Fibroblast of upper back skin (primary cell): Measurements from ENCODE around the gene ERGIC3.

ENCODE experiments used
- DNase-seq: peaks from one replicate; pipeline ENCODE4 v3.0.0-alpha.2; 2013

The ERGIC3 gene

GRCh38 chr20:35563834-35564233 lies 22.0 kb downstream of the ERGIC3 start:
- no peak for DNase-seq

DNA sequence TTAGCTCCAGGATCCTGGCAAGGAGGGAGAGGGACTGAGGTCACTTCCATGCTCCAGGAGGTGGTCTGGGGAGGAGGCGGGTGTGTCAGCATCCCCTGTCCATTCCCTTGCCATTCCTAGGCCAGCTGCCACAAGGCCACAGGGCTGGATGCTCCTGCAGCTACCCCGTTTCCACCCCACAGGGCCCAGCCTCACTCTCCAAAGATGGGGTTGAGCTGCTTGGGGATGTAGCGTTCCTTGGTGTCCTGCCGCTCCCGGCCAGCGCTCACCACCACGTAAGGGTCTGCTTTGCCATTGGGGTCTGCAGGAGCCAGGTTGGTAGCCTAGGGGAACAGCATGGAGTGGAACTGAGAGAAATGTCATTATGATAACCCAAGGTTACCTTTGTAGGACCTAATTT lies 23.0 kb downstream of the ERGIC3 start:
- no peak for DNase-seq

DNA sequence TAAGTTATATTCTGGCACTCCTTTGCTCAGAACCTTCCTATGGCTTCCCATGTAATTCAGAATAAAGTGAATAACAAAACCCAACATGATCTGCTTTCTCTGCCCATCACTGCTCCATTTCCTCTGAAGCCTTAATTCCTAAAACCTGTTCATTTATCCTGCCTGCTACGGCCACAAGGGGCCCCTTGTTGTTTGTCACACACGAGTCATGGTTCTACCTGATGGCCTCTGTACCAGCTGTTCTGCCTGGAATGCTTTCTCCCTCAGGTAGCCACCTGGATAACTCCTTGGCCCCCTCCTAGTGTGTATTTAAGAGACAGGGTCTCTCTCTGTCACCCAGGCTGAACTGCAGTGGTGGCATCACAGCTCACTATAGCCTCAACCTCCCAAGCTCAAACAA lies 26.8 kb downstream of the ERGIC3 start:
- DNase-seq: no peak

- no peak for DNase-seq
Observed at GRCh38 chr20:35571555-35571954, 29.7 kb downstream of the ERGIC3 start.

GRCh38 chr20:35572838-35573237 lies 31.0 kb downstream of the ERGIC3 start:
- no peak for DNase-seq

- DNase-seq: no peak
Observed at GRCh38 chr20:35575958-35576357, 34.1 kb downstream of the ERGIC3 start.

DNA sequence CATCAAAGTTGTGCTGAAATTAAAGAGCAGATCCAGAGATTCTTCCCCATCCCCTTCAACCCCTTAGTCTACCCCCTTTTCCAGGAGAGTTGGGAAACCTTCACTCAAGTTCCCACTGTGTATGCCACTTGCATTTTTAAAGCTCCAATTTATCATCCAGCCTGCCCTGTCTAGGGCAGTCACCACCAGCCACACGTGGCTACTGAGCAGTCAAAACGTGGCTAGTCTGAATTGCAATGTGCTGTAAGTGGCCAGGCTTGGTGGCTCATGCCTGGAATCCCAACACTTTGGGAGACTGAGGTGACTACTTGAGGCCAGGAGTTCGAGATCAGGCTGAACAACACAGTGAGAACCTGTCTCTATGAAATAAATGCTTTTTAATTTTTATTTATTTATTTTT lies 34.9 kb downstream of the ERGIC3 start:
- no peak for DNase-seq

DNA sequence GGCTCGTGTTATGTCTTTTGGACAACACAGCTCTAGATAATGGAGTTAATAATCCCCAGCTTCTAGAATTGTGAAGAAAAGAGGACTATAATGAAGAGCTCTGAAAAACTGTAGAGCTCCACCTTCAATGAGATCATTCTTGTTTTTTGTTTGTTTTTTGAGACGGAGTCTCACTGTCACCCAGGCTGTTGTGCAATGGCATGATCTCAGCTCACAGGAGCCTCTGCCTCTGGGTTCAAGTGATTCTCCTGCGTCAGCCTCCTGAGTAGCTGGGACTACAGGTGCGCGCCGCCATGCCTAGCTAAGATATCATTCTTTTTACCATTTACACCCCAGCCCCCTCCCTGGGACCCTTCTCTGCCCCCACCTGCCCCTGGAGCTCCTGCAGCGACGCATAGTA lies 36.6 kb downstream of the ERGIC3 start:
- DNase-seq: no peak

- no peak for DNase-seq
Observed at GRCh38 chr20:35579196-35579595, 37.3 kb downstream of the ERGIC3 start.

DNA sequence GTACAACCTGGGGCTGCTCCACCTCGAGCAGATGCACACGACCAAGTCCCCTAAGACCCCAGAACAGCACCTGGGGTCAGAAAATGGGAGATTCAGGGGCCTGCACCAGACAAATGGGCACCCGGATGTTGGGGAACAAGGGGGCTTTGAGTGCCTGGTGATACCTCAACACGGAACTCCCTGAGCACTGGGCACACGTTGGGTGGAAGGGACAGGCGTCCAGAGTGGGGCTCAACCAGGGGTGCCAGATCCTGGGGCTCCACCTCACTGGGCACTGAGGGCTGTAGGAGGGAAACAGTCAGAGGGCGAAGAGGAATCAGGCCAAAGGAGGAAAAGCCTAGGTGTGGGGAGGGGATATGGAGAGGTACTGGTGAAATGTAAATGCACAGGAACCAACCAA lies 40.3 kb downstream of the ERGIC3 start:
- DNase-seq: no peak

- no peak for DNase-seq
Observed at GRCh38 chr20:35582741-35583404, 41.0 kb downstream of the ERGIC3 start.

GRCh38 chr20:35583636-35584560 lies 42.0 kb downstream of the ERGIC3 start:
- no peak for DNase-seq

DNA sequence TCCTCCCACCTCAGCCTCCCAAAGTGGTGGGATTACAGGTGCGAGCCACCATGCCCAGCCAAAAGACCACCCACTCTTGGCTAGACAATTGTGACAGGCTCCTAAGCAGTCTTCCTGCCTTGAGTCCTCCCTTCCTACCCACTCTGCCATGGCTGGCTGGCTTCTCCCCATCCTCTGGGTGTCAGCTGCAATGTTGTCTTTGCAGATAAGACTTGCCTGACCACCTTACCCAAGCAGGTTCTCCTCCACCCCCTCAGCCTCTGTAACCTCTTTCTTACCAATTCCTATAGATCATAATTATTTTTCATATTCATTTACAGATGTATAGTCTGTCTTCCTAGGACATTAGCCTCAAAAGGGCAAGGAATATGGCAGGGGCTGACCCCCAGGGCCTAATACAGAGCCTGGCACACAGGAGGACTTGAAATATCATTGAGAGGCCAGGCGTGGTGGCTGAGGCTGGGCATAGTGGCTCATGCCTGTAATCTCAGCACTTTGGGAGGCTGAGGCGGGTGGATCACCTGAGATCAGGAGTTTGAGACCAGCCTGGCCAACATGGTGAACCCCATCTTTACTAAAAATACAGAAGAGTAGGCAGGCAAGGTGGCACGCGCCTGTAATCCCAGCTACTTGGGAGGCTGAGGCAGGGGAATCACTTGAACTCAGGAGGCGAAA lies 45.0 kb downstream of the ERGIC3 start:
- DNase-seq: no peak

GRCh38 chr20:35587436-35587835 lies 45.6 kb downstream of the ERGIC3 start:
- DNase-seq: no peak

GRCh38 chr20:35588397-35588796 lies 46.5 kb downstream of the ERGIC3 start:
- no peak for DNase-seq

DNA sequence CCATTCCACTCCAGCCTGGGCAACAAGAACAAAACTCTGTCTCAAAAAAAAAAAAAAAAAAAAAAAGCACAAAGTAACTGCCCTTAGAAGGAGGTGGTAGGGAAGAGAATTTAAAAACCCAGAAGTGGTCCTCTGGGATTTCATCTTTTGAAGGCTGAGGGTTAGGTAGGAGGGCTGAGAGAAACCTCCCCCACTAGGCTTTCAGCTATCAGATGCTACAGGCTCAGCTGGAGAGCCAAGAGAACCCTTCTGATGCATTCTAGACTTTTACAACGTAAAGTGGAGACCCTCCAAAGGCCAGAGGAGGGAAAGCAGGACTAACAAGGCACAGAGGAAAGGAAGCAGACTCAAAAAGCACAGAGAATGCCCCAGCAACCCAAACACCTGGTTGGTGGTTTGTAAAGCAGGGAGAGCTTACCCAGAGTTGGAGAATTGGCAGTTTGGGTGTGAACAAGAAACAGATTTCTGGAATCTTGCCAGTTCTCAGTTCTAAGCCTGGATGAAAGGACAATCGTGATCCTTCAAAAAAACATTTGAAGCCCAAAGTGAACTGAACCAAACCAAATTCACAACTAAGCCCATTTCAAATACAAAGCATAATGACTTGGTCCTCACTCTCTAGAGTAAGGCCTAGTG lies 50.6 kb downstream of the ERGIC3 start:
- no peak for DNase-seq

DNA sequence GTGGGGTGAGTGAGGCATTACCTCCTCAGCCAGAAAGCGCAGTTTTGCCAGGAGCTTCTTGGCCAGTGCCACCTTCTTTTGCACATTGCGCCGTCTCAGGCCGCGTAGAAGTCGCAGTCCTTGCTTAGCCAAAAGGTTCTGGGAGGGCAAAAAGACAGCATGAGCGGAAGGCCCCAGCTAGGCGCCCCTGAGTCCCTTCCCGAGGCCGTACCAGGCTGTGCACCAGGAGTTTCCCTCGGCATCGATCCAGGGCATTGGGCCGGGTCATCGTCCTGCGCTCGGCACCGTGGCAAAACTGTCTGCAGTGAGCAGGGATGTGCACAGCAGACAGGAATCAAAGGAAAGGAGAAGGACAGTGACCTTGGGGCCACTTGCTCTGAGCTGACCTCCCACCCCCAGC lies 53.6 kb downstream of the ERGIC3 start:
- no peak for DNase-seq

DNA sequence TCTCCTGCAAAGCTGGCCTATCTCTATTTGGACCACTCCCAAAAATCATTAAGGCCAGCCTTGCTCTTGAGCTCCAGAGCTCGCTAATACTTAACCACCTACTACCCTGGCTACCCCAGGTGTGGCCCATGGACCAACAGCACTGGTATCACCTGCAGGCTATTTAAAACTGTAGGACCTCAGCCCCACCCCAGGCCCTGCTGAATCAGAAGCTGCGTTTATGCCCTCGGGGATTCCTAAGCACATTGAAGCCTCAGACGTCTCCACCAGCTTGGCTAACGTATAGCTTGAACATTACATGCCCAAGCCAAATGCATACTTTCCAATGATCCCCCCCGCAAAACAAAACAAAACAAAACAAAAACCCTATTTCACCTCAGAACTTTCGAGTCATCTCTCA lies 54.0 kb downstream of the ERGIC3 start:
- no peak for DNase-seq

DNA sequence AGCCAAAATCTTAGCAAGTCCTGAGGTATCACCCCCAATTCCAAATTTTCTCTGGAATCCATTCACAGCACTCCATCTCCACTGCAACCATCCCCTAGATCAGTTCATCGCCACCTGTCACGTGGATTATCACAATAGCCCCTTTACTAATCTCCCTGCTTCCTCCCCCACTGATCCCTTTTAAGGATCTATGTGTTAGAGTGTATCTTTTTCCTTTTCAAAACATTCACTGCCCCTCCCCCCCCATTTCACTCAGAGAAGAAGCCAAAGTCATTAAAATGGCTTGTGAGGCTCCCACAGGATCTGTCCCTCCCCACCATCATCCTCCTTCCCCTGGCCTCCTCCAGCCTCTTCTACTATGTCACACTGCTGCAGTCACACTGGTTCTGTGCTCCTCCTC lies 55.3 kb downstream of the ERGIC3 start:
- no peak for DNase-seq

DNA sequence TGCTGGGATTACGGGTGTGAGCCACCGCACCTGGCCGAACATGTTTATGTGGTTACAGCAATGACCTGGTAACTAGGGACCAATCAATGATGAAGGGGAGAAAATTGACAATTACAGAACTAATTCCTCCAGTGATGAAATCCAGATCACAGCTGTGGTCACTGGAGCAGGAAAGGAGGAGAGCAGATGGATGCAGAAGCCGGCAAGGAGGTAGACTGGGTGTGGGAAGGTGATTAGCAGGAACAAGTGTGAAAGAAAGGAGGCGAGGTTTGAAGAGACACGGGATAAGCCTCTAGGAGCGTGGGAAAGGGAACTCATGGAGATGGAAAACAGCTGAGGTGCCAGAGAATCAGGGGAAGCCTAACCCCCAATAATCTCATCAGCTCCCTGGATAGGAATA lies 56.6 kb downstream of the ERGIC3 start:
- DNase-seq: no peak

GRCh38 chr20:35598899-35599775 lies 57.3 kb downstream of the ERGIC3 start:
- DNase-seq: no peak

DNA sequence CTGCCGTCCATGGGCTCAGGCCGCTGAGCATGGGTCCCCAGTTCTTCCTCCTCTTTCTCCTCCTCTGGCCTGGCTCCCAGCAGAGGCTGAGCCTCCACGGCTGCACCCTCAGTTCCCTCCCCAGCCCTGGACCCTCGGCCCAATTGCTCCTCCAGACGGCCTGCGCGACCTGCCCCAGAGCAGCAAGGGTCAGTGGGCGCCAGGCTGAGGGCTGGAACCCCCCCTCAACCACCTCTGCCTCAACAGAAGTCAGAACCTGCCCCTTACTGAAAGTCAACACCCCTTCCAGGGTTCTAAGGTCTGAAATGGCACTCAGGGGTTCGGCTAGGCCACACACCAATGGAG lies 57.9 kb downstream of the ERGIC3 start:
- DNase-seq: no peak
